GM21619 (cell line): Measurements from ENCODE around the gene EHBP1.

Experiments
- ATAC-seq: cut with Tn5 transposase; IDR thresholded peaks from one replicate; pipeline ENCODE4 v1.9.1; 2021; ENCODE audit not compliant: unreplicated experiment

EHBP1 gene

DNA sequence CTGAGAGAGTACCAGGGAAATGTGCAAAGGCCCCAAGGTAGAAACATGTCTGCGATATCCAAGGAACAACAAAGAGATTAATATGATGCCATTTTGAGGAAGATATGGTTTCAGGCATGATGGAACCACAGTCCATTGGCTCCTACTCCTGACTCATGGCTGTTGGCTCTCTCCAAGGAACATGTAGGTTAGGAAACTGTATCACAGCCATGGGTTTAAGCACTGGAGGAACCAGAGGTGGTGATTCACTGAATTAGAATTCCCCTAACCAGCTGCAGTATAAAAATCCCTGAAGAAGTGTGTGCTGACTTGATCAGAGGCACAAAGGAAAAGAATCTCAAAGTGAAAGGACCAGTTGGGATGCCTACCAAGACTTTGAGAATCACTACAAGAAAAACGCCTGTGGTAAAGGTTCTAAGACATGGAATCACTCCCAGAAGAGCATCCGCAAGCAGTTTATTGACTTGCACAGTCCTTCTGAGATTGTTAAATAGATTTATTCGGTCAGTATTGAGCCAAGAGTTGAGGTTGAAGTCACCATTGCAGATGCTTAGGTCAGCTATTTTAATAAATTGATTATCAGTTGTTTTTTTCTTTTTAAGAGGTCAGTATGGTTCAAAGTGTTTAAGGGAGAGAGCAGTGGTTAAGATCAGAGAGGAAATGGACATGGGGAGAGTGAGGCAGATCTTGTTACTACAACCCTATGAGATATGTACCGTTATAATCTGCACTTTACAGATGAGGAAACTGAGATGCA lies 234.4 kb downstream of the EHBP1 start:
- no peak for ATAC-seq

DNA sequence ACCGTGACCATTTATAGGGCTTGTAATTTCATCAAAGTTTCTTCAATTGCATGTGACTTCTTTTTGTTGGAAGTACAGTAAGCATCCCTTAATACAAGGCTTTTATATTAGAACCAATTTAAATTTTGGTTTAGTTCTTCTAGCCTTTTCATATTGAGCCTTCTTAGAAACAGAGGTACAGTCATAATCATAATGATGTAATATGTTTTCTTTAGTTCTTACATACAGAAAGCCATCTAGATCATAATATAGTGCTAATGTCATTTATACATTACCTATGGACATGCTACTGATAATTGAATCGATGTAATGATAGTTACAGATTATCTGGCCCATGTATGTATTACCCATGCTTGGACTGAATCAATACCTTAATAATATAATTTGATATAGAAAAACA lies 235.2 kb downstream of the EHBP1 start:
- no peak for ATAC-seq

DNA sequence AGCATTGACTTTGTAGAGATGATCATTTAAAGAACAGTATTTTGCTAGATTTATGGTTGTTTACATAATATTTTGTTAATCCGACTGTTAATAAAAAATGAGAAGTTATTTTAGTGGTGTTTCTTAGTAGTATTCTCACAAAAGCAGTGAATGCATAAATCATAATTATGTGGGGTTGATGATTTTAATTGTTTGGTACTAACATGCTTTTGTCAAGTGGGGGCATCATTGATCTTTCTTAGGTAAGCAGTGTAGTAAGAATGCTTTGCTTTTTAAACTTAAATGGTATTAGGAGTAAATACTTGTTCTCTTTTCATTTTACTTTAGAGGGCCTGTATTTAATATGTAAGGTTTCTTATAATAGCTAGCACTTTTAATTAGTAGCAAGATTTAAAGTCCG lies 235.9 kb downstream of the EHBP1 start:
- no peak for ATAC-seq

- ATAC-seq, result no peak
Observed at GRCh38 chr2:62944362-62944761, 238.8 kb downstream of the EHBP1 start.

DNA sequence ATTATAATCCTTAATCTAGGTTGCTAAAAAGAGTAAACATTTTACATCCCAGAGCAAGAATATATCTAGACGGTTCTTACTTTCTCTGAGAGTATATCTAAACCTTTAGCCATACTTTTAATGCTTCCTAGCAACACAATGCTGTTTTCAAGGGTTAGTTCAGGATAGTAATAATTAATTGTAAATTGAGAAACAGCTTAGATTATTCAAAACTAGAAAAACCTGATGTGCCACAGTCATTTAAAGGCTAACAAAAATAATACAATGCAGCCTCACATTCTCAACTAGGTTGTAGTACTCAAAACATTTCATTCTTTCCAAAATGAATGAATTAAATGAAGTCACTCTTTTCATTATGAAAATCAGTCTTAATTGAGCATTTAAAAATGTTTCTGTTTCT lies 241.9 kb downstream of the EHBP1 start:
- ATAC-seq, result no peak

DNA sequence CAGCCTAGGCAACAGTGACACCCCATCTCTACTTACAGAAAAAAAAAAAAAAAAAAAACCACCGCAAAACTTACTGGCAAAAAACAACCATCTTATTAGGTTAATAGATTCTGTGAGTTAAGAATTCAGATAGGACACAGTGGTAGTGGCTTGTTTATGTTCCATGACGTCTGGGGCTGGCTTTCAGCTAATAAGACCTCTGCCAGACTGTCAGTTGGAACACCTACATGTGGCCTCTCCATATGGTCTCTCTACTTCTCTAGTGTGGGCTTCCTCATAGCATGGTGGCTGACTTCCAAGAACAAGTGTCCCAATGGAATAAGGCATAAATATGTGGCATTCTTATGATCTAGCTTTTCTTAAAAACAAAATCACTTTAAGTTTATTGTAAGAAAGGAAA lies 251.1 kb downstream of the EHBP1 start:
- ATAC-seq, result no peak

GRCh38 chr2:62958206-62958605 lies 252.7 kb downstream of the EHBP1 start:
- no peak for ATAC-seq

DNA sequence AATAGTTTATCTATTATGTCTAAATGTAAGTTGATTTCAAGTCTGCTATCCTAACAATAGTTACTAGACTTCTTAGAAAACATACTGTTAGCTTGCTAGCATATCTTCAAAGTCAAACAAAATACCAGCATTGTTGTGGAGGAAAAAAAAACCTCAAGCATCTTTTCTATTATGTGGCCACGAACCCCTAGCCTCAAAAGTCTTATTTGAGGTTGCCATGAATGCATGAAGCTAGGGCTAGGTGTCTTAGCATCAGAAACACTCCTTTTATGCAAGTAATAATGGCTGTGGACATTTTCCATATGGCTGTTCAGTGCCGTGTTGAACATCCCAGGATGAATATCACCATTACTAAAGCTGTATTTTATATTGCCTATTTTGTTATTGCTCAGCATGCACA lies 258.5 kb downstream of the EHBP1 start:
- no peak for ATAC-seq

DNA sequence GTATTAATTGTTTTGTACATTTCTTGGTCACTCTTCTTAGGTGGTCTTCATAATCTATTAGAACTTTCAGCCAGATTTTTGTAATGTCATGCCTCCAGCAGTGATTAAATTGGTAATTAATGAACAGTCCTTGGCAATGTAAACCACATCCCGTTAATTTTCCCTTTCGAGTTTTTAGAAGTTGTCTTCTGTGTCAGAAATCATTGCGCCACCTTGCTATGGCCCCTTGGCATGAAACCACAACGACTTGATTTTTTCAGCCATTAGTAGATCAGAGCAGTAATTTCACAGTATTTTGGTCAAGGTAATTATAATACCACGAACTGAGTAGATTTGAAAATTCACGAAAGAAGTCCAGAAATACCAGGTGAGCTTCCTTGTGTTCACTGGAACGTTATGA lies 259.2 kb downstream of the EHBP1 start:
- no peak for ATAC-seq

- ATAC-seq, result no peak
Observed at GRCh38 chr2:62966991-62967390, 261.5 kb downstream of the EHBP1 start.

GRCh38 chr2:62968168-62968567 lies 262.7 kb downstream of the EHBP1 start:
- ATAC-seq, result no peak

DNA sequence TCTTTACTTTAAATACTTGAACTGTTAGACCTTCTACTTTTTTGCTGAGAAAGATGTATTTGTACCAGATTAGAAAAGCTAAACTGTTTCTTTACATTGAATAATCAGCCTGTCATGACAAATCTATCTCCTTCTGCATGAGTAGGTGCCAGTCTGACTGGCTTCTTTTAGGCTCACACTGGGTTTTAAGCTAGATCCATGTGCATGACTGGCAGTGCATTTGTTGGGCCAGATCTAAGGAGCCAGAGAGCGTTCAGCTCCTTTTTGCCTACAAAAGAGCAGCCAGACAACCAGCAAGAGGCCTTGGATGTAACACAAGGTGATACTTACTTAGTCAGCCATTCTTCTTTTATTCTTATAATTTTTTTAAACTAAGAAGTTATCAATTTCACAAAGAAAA lies 263.2 kb downstream of the EHBP1 start:
- ATAC-seq, result no peak

GRCh38 chr2:62971936-62972335 lies 266.4 kb downstream of the EHBP1 start:
- no peak for ATAC-seq

GRCh38 chr2:62972601-62973000 lies 267.1 kb downstream of the EHBP1 start:
- no peak for ATAC-seq

DNA sequence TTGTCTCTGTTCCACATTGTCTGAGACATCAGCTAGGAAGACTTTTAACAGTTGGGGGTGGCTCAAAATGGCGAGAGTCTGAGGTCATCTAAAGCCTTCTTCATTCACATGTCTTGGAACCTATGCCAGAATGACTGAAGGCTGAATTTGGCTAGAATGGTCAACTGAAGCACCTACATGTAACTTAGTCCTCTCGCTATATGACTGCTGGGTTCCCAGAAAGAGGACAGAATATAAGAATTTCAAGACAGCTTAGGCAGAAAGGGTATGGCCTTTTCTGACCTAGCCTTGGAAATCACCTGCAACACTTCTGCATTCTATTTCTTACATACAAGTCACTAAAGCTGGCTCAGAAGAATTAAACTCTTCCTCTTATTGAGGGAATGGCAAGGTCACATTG lies 269.5 kb downstream of the EHBP1 start:
- no peak for ATAC-seq

GRCh38 chr2:62991605-62992004 lies 286.1 kb downstream of the EHBP1 start:
- ATAC-seq, result no peak

- no peak for ATAC-seq
Observed at GRCh38 chr2:62992561-62992960, 287.0 kb downstream of the EHBP1 start.

DNA sequence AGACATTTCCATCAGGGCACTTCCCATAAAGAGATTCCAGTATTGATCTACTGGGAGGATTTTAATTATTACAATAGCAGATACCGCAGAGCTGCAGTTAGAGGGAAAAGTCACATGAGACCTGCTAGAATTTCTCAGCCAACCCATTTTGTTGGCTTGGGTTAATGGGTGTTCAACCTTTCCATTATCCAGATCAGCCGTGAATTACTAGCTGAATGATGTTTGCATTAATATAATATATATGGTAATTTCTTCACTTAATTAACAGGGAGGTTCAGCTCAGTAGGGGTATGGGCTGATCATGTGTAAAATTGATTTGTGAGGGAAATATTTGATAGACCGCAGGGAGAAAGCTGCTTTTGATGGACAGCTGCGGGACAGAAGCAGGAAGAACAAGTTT lies 288.7 kb downstream of the EHBP1 start:
- ATAC-seq, result no peak

- ATAC-seq, result no peak
Observed at GRCh38 chr2:62996534-62997186, 291.1 kb downstream of the EHBP1 start.

DNA sequence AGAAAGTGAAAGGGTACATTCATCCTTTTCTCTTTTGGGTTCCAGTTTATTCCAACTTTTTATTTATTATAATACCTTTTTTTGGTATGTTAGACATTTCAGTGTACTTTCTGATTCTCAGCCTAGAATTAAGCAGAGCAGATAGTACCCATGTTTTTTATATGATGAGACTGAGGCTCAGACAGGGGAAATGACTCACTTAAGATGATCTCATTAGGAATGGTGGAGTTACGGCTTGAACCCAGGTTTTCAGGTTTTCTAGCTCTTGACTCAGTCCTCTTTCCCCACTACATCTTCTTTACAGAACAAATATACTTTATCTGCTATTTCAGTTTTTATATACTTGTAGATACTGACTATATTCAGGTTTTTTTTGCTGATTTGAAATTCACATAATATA lies 293.4 kb downstream of the EHBP1 start:
- no peak for ATAC-seq

GRCh38 chr2:62999905-63000304 lies 294.4 kb downstream of the EHBP1 start:
- no peak for ATAC-seq

GRCh38 chr2:63000801-63001200 lies 295.3 kb downstream of the EHBP1 start:
- no peak for ATAC-seq

DNA sequence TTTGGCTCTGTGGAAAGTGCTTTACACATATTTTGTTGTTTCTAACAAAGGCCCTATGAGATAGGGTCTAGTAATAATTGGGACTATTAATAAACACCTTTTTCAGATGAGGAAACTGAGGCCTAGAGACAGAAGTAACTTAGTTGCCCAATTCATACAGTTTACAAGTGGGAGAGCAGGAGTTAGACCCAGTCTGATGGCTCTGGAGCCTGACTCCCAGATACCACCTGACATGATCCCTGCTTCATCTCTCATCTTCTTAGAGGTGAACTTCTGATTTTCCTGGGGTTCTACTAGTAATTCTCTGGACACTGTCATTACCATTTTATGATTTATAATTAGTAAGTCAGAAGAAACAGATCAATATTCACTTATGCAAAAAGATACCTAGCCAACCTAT lies 296.1 kb downstream of the EHBP1 start:
- no peak for ATAC-seq
